H1 (cell line): Measurements from ENCODE around the gene THAP9.

Source experiments
- CTCF ChIP-seq, 3 experiments: IDR thresholded peaks; 1 replicate in 2 of 3; 2 replicates in 1 of 3; pipeline versions ENCODE4 v1.5.1 to v1.6.1; 2011; ENCODE audit warnings: low read length in 3 of 3, mild to moderate bottlenecking in 3 of 3, inconsistent platforms in 2 of 3, low read depth in 1 of 3, moderate library complexity in 1 of 3; ENCODE audit not compliant: insufficient read depth in 1 of 3; ENCODE audit errors: control extremely low read depth in 1 of 3
- EP300 ChIP-seq, 2 experiments: IDR thresholded peaks; 1 replicate in 1 of 2; 2 replicates in 1 of 2; pipeline ENCODE4 v1.6.1; 2011 to 2012; ENCODE audit warnings: low read depth in 2 of 2, low read length in 2 of 2, mild to moderate bottlenecking in 2 of 2, borderline replicate concordance in 1 of 2, inconsistent platforms in 1 of 2, moderate library complexity in 1 of 2
- EZH2 ChIP-seq: fragments of 200-600 bp; sonication (generic); IDR thresholded peaks from 2 replicates; pipeline ENCODE4 v1.7.1; 2012; ENCODE audit warnings: low read depth, mild to moderate bottlenecking, moderate library complexity, low read length, inconsistent platforms; ENCODE audit not compliant: severe bottlenecking
- FOSL1 ChIP-seq: IDR thresholded peaks from 2 replicates; pipeline ENCODE4 v1.6.1; 2011; ENCODE audit warnings: mild to moderate bottlenecking, low read depth, low read length, moderate library complexity; ENCODE audit not compliant: insufficient read depth
- GABPA ChIP-seq: IDR thresholded peaks from 2 replicates; pipeline ENCODE4 v1.6.1; 2011; ENCODE audit warnings: mild to moderate bottlenecking, low read length, moderate library complexity, borderline replicate concordance; ENCODE audit not compliant: insufficient read depth
- NRF1 ChIP-seq: IDR thresholded peaks from 2 replicates; pipeline ENCODE4 v1.6.1; 2011; ENCODE audit warnings: mild to moderate bottlenecking, low read depth, low read length, improper control_type of control experiment
- PHF8 ChIP-seq: fragments of 200-600 bp; sonication (generic); conservative IDR thresholded peaks from 2 replicates; pipeline ENCODE4 v1.7.1; 2012; ENCODE audit warnings: low read depth, mild to moderate bottlenecking, inconsistent platforms, low read length, moderate library complexity
- POLR2A ChIP-seq, 2 experiments: IDR thresholded peaks; 1 replicate in 1 of 2; 2 replicates in 1 of 2; pipeline ENCODE4 v1.6.1; 2011; ENCODE audit warnings: low read depth in 2 of 2, low read length in 2 of 2, mild to moderate bottlenecking in 2 of 2; ENCODE audit errors: control extremely low read depth in 1 of 2
- POLR2AphosphoS5 ChIP-seq: IDR thresholded peaks from 2 replicates; pipeline ENCODE4 v1.6.1; 2011; ENCODE audit warnings: low read depth, low read length
- RFX5 ChIP-seq: IDR thresholded peaks from 2 replicates; pipeline ENCODE4 v1.6.1; 2011; ENCODE audit warnings: low read depth, low read length, improper control_type of control experiment, borderline replicate concordance
- SIX5 ChIP-seq: IDR thresholded peaks from 2 replicates; pipeline ENCODE4 v1.6.1; 2011; ENCODE audit warnings: mild to moderate bottlenecking, low read depth, low read length
- USF2 ChIP-seq: IDR thresholded peaks from 2 replicates; pipeline ENCODE4 v1.6.1; 2011; ENCODE audit warnings: low read length, improper control_type of control experiment
- YY1 ChIP-seq: IDR thresholded peaks from 2 replicates; pipeline ENCODE4 v1.6.1; 2011; ENCODE audit warnings: low read depth, mild to moderate bottlenecking, low read length

DNA sequence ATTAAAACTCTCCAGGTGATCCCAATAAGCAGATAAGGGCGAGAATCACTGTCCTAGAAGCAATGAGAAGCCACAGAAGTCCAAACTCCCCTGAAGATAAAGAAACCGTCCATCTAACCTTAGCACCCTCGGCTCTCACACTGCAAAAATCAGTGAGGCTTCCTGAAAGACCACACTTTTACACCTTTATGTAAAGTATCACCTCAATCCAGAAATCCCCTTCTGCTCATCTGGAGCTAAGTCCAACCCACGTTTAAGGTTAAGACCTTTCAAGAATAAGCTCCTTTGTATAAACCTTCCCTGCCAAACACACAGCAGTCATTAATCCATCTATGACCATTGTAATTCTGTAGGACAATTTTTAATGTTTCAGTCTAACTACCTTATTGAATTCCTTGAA lies 68.4 kb downstream of the THAP9 start:
- TF ChIP-seq NRF1 (no peak), GABPA (no peak), CTCF (IDR thresholded peaks at IDR 0.05; ENCODE audit: control extremely low read depth in 1 of 3, insufficient read depth in 1 of 3, low read depth in 1 of 3, low read length in 3 of 3) (no peak), POLR2A (IDR thresholded peaks at IDR 0.05; ENCODE audit: control extremely low read depth in 1 of 2, low read depth in 2 of 2, low read length in 2 of 2) (no peak), EZH2 (no peak), RFX5 (no peak), USF2 (no peak), SIX5 (no peak), EP300 (IDR thresholded peaks at IDR 0.05; ENCODE audit: borderline replicate concordance in 1 of 2, low read depth in 2 of 2, low read length in 2 of 2) (no peak), YY1 (no peak), POLR2AphosphoS5 (no peak), PHF8 (no peak), FOSL1 (no peak)
